Measurements from ENCODE around the gene CCDC122.
"Not testable (repeated sequence)": the region's sequence is repeated elsewhere in the genome, so short reads cannot be mapped to it uniquely, and the experiment has no call there.

The CCDC122 gene

GRCh38 chr13:43877766-43878165 lies 1.8 kb downstream of the CCDC122 start:
- in situ Hi-C loops (cut with MboI; ENCODE audit: low sequenced_read_pairs): no loop called here

- in situ Hi-C loops (cut with MboI; ENCODE audit: low sequenced_read_pairs): no loop called here
Observed at GRCh38 chr13:43877326-43877725, 2.2 kb downstream of the CCDC122 start.

GRCh38 chr13:43876366-43876765 lies 3.2 kb downstream of the CCDC122 start:
- in situ Hi-C loops (cut with MboI; ENCODE audit: low sequenced_read_pairs): no loop called here

- in situ Hi-C loops (cut with MboI; ENCODE audit: low sequenced_read_pairs): no loop called here
Observed at GRCh38 chr13:43874504-43875092, 4.9 kb downstream of the CCDC122 start.

- in situ Hi-C loops (cut with MboI; ENCODE audit: low sequenced_read_pairs): no loop called here
Observed at GRCh38 chr13:43872181-43872580, 7.4 kb downstream of the CCDC122 start.

- in situ Hi-C loops (cut with MboI; ENCODE audit: low sequenced_read_pairs): no loop called here
Observed at GRCh38 chr13:43865892-43866291, 13.6 kb downstream of the CCDC122 start.

GRCh38 chr13:43864921-43865320 lies 14.6 kb downstream of the CCDC122 start:
- in situ Hi-C loops (cut with MboI; ENCODE audit: low sequenced_read_pairs): no loop called here

GRCh38 chr13:43861863-43862262 lies 17.7 kb downstream of the CCDC122 start:
- in situ Hi-C loops (cut with MboI; ENCODE audit: low sequenced_read_pairs): no loop called here

GRCh38 chr13:43852923-43853404 lies 26.6 kb downstream of the CCDC122 start:
- in situ Hi-C loops (cut with MboI; ENCODE audit: low sequenced_read_pairs): no loop called here

- in situ Hi-C loops (cut with MboI; ENCODE audit: low sequenced_read_pairs): no loop called here
Observed at GRCh38 chr13:43850873-43851272, 28.7 kb downstream of the CCDC122 start.

- in situ Hi-C loops (cut with MboI; ENCODE audit: low sequenced_read_pairs): no loop called here
Observed at GRCh38 chr13:43848001-43848649, 31.4 kb downstream of the CCDC122 start.

GRCh38 chr13:43846496-43847158 lies 32.9 kb downstream of the CCDC122 start:
- in situ Hi-C loops (cut with MboI; ENCODE audit: low sequenced_read_pairs): no loop called here

- in situ Hi-C loops (cut with MboI; ENCODE audit: low sequenced_read_pairs): no loop called here
Observed at GRCh38 chr13:43838909-43839308, 40.6 kb downstream of the CCDC122 start.

GRCh38 chr13:43835701-43836100 lies 43.8 kb downstream of the CCDC122 start:
- in situ Hi-C loops (cut with MboI; ENCODE audit: low sequenced_read_pairs): no loop called here

- in situ Hi-C loops (cut with MboI; ENCODE audit: low sequenced_read_pairs): no loop called here
Observed at GRCh38 chr13:43831088-43831487, 48.5 kb downstream of the CCDC122 start.

GRCh38 chr13:43830497-43830881 lies 49.1 kb downstream of the CCDC122 start:
- in situ Hi-C loops (cut with MboI; ENCODE audit: low sequenced_read_pairs): no loop called here

- in situ Hi-C loops (cut with MboI; ENCODE audit: low sequenced_read_pairs): not testable (repeated sequence)
Observed at GRCh38 chr13:43824656-43825055, 54.9 kb downstream of the CCDC122 start.

- in situ Hi-C loops (cut with MboI; ENCODE audit: low sequenced_read_pairs): no loop called here
Observed at GRCh38 chr13:43822969-43823368, 56.6 kb downstream of the CCDC122 start.

GRCh38 chr13:43816401-43816889 lies 63.1 kb downstream of the CCDC122 start:
- in situ Hi-C loops (cut with MboI; ENCODE audit: low sequenced_read_pairs): no loop called here

- in situ Hi-C loops (cut with MboI; ENCODE audit: low sequenced_read_pairs): no loop called here
Observed at GRCh38 chr13:43815204-43815603, 64.3 kb downstream of the CCDC122 start.

- in situ Hi-C loops (cut with MboI; ENCODE audit: low sequenced_read_pairs): no loop called here
Observed at GRCh38 chr13:43808676-43809075, 70.9 kb downstream of the CCDC122 start.

- in situ Hi-C loops (cut with MboI; ENCODE audit: low sequenced_read_pairs): no loop called here
Observed at GRCh38 chr13:43805681-43806128, 73.8 kb downstream of the CCDC122 start.
